GM12873 (cell line): ENCODE measurements around the gene GPR173.

ENCODE experiments used
- CTCF ChIP-seq: IDR thresholded peaks from 2 replicates; pipeline ENCODE4 v1.5.1; 2012; ENCODE audit warnings: low read depth, mild to moderate bottlenecking, moderate library complexity, low read length, control low read depth; ENCODE audit not compliant: insufficient read depth; ENCODE audit errors: missing control alignments

The GPR173 gene

GRCh38 chrX:53116101-53116500 is 67.5 kb downstream of the GPR173 start:
- TF ChIP-seq CTCF: no peak

GRCh38 chrX:53122013-53122412 is 73.4 kb downstream of the GPR173 start:
- no peak for TF ChIP-seq CTCF

- TF ChIP-seq CTCF: no peak
These were observed 76.9 kb downstream of the GPR173 start for GRCh38 chrX:53125506-53125905.

- TF ChIP-seq CTCF: no peak
These were observed 77.8 kb downstream of the GPR173 start for GRCh38 chrX:53126377-53126776.

- no peak for TF ChIP-seq CTCF
These were observed 79.6 kb downstream of the GPR173 start for GRCh38 chrX:53128097-53128749.
